Ovary (tissue), 3 donors: Measurements from ENCODE around the gene CYP3A5.
"Not testable (repeated sequence)": the region's sequence is repeated elsewhere in the genome, so short reads cannot be mapped to it uniquely, and the experiment has no call there.

ENCODE experiments used
- EP300 ChIP-seq: sonication (generic); formaldehyde crosslinking; IDR thresholded peaks from one replicate; pipeline ENCODE4 v1.6.1; 2017; ENCODE audit warnings: antibody characterized with exemption
- POLR2A ChIP-seq: fragments of 450-650 bp; IDR thresholded peaks from one replicate; pipeline ENCODE4 v1.6.1; 2017; ENCODE audit warnings: antibody characterized with exemption, mild to moderate bottlenecking, moderate library complexity
- TF ChIP-seq, protein P1 (sequence below), 3 donors: fragments of 450-650 bp in 2 of 3; fragments of 200-600 bp in 1 of 3; IDR thresholded peaks; one replicate each; pipeline versions ENCODE4 v1.5.1 to v1.8.0; 2016 to 2022; ENCODE audit warnings: antibody characterized with exemption in 3 of 3, mild to moderate bottlenecking in 1 of 3
- donor health status: DM: no; HTN: no; CAD: no.

DNA sequence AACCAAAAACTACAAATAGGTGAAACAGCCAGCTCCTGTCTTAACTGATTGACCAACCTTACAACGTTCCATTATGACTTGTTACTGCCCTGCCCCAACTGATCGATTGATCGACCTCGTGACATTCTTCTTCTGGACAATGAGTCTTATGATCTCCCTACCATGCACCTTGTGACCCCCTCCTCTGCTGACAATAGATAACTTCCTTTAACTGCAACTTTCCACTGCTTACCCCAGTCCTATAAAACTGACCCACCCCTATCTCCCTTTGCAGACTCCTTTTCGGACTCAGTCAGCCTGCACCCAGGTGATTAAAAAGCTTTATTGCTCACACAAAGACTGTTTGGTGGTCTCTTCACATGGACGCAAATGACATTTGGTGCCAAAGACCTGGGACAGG, 43.4 kb upstream of the CYP3A5 start:
- TF ChIP-seq, protein P1, sequence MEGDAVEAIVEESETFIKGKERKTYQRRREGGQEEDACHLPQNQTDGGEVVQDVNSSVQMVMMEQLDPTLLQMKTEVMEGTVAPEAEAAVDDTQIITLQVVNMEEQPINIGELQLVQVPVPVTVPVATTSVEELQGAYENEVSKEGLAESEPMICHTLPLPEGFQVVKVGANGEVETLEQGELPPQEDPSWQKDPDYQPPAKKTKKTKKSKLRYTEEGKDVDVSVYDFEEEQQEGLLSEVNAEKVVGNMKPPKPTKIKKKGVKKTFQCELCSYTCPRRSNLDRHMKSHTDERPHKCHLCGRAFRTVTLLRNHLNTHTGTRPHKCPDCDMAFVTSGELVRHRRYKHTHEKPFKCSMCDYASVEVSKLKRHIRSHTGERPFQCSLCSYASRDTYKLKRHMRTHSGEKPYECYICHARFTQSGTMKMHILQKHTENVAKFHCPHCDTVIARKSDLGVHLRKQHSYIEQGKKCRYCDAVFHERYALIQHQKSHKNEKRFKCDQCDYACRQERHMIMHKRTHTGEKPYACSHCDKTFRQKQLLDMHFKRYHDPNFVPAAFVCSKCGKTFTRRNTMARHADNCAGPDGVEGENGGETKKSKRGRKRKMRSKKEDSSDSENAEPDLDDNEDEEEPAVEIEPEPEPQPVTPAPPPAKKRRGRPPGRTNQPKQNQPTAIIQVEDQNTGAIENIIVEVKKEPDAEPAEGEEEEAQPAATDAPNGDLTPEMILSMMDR (IDR thresholded peaks at IDR 0.05), result not testable (repeated sequence)
- not testable (repeated sequence) for TF ChIP-seq POLR2A, EP300
